Muscle of leg (tissue), 11 donors: ENCODE data around the gene ZNF445. TPM values are rescaled to one million over a fixed set of nuclear protein-coding genes. Genes with fewer than 3 reads are reported as not detected.
"Not testable (repeated sequence)": the region's sequence is repeated elsewhere in the genome, so short reads cannot be mapped to it uniquely, and the experiment has no call there.

Experiments
- DNase-seq: peaks from one replicate; pipeline ENCODE4 v3.0.0; 2013
- H3K27ac ChIP-seq: one replicate; pipeline ENCODE4 v1.5.1; 2013; ENCODE audit warnings: mild to moderate bottlenecking, low read length, control low read depth
- H3K27me3 ChIP-seq: one replicate; pipeline ENCODE4 v1.6.1; 2013; ENCODE audit warnings: low read length; ENCODE audit not compliant: control insufficient read depth, insufficient read depth
- H3K36me3 ChIP-seq: one replicate; pipeline ENCODE4 v1.6.1; 2013; ENCODE audit warnings: low read length; ENCODE audit not compliant: control insufficient read depth, insufficient read depth
- H3K4me1 ChIP-seq: one replicate; pipeline ENCODE4 v1.6.1; 2013; ENCODE audit warnings: low read length; ENCODE audit not compliant: control insufficient read depth, insufficient read depth
- H3K4me3 ChIP-seq: one replicate; pipeline ENCODE4 v1.5.1; 2013; ENCODE audit warnings: low read length, control low read depth
- H3K9me3 ChIP-seq: replicated peaks from 2 replicates; pipeline ENCODE4 v1.6.1; 2013; ENCODE audit warnings: low read depth, low read length; ENCODE audit not compliant: control insufficient read depth
- WGBS: methylation state at CpG from one replicate; pipeline ENCODE4 v1.1.5; 2013; ENCODE audit warnings: missing lambda C conversion rate; ENCODE audit not compliant: insufficient coverage; 5-methylcytosine and 5-hydroxymethylcytosine counted together
- polyA plus RNA-seq, 8 donors: library from polyadenylated mRNA; unstranded; fragments of 120-200 nt; gene quantifications; one replicate each; pipeline versions ENCODE4 v1.2.1 to v1.2.3, GENCODE V29; 2013; ENCODE audit warnings: inconsistent platforms in 1 of 8, low replicate concordance in 1 of 8; ENCODE audit not compliant: insufficient read length in 8 of 8, insufficient read depth in 1 of 8
- total RNA-seq: library from RNA; stranded (reverse); fragments of 120-200 nt; gene quantifications from one replicate; pipeline ENCODE4 v1.2.4, GENCODE V29; 2013

Gene ZNF445
- total and polyA plus RNA-seq, 9 donors: 11.8 to 17.8 (median 13.4) TPM

DNA sequence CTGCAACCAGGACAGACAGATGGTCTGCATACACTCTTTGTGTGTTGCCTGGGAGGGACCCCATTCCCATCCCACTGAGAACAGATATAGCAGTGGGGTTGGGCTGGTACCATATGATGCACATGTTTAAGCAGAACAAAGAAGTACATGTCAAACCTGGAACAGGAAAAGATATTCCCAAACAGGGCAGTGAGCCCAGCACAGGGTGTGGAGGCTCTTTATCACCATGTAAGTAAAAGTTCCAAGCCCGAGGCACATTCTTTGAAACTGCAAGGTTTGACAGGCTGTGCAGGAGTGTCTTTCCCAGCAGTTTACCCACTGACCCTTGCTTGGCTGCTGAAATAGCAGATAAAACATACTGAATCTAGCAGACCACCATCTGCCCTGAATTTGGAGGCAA, 5.3 kb upstream of the ZNF445 start:
- WGBS: no CpG with 5 or more reads among the region's 1 CpG

DNA sequence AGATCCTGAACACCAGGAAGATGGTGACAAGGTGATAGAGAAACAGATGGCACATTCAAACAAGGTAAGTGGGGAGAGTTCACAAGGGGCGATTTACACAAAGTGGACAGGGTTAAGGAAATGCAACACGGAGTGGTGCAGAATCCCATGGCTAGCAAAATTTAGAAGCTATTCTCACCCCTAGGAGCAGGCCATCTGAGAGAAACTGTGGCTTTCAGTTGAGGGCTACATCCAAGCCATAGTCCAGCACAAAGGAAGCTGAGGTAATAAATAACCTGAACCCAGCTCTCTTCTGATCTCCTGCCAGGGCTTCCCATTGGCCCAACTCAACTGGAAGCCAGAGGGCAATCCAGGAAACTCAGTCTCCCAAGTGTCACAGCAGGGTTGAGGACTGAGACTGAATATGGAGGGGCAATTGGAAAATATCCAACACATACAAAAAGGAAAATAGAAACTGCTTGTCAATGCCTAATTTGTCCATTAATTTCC, 1.2 kb upstream of the ZNF445 start:
- no peaks in the 10 kb centered on the region for H3K9me3 ChIP-seq
- WGBS: no CpG with 5 or more reads among the region's 2 CpGs

More for the DNA sequence above, 5.3 kb upstream of the ZNF445 start:
- Histone ChIP-seq H3K9me3 (peaks cover 3% of the 10 kb centered on the region), H3K36me3 (no peaks in the 10 kb centered on the region), H3K4me1 (peaks cover 6% of the 10 kb centered on the region), H3K4me3 (no peak overlapping the region), H3K27me3 (no peaks in the 10 kb centered on the region), H3K27ac (no peak overlapping the region)
- DNase-seq: no peak

DNA sequence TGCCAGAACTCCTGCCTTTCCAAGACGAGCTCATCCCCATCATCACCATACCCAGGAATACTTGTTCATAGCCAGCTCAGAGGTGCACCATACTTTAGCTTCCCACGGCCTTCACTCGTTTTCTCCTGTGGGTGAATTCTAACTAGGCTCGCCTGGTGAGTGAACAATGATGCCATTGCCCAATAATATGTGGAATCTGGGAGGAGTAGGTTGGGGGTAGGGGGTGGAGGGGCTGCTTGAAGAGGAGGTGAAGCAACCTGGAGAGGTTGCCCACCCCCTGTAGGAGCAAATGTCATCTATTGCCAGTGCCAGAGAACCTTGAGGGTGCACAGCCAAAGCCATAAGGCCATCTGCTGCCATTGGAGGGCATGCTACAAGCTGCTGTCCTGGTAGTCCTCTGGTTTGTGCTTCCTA, 592 bp upstream of the ZNF445 start:
- peaks cover 7% of the 10 kb centered on the region for H3K4me1 ChIP-seq
- H3K9me3 ChIP-seq: no peaks in the 10 kb centered on the region
- H3K27me3 ChIP-seq: no peaks in the 10 kb centered on the region
- peak overlapping the region; percentile 76 for H3K4me3 ChIP-seq
- H3K27ac ChIP-seq: no peak overlapping the region
- DNase-seq: no peak
- WGBS: no CpG with 5 or more reads among the region's 4 CpGs
- no peaks in the 10 kb centered on the region for H3K36me3 ChIP-seq

More for the DNA sequence above, 1.2 kb upstream of the ZNF445 start:
- H3K27me3 ChIP-seq: no peaks in the 10 kb centered on the region
- H3K36me3 ChIP-seq: no peaks in the 10 kb centered on the region
- peaks cover 7% of the 10 kb centered on the region for H3K4me1 ChIP-seq
- DNase-seq: no peak
- no peak overlapping the region for H3K4me3 ChIP-seq
- no peak overlapping the region for H3K27ac ChIP-seq

DNA sequence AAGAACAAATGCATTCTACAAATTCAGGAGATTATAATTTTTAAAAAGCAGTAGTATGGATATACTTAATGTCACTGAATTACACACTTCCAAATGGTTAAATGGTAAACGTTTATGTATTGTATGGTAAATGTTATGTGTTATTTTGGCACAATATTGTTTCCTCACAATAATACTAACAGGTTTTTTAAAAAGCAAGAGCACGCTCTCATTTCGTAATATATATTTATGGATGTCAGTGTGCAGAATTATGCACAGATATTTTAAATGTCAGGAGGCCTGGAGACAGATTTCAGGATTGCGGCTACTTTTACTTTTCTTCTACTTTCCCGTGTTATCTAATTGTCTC, 533 bp downstream of the ZNF445 start:
- no CpG with 5 or more reads among the region's 5 CpGs for WGBS
- no peak for DNase-seq
- peak overlapping the region; percentile 42 for H3K27ac ChIP-seq
- peak overlapping the region; percentile 76 for H3K4me3 ChIP-seq
- H3K4me1 ChIP-seq: peaks cover 9% of the 10 kb centered on the region
- no peaks in the 10 kb centered on the region for H3K9me3 ChIP-seq
- H3K27me3 ChIP-seq: no peaks in the 10 kb centered on the region
- no peaks in the 10 kb centered on the region for H3K36me3 ChIP-seq

DNA sequence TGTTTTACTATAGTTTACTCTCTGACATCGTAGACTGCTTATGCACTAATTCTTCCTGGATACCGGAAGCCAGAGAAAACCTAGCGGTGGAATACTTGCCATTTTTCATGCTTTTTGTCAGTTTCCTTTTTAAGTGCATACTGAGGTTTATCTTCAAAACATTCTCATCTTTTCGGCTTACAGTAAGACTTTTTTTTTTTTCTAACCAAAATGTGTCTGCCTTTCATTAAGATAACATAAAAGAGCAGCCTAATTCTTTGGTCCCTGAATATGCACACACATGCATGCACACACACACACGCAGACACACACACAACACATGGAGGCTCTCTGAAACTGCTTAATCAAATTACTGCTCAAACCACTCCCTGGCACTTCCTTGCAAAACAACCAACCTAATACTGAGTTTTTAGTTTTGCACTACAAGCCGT, 1.3 kb downstream of the ZNF445 start:
- Histone ChIP-seq H3K27ac (no peak overlapping the region), H3K4me3 (peak overlapping the region; percentile 76), H3K27me3 (no peaks in the 10 kb centered on the region), H3K9me3 (no peaks in the 10 kb centered on the region), H3K36me3 (no peaks in the 10 kb centered on the region), H3K4me1 (peaks cover 12% of the 10 kb centered on the region)
- WGBS: 23% methylated on average over 5 of the region's 6 CpGs
- DNase-seq: peak; percentile 22

DNA sequence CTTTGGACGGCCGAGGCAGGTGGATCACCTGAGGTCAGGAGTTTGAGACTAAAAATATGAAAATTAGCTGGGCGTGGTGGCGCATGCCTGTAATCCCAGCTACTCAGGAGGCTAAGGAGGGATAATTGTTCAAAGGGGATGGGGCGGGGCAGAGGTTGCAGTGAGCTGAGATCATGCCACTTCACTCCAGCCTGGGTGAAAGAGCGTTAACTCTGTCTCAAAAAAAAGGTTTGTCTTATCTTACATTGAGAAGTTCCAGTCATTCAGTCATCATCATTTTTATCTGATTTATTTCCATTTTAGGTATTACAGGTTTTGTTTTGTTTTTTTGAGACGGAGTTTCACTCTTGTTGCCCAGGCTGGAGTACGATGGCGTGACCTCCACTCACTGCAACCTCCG, 2.6 kb downstream of the ZNF445 start:
- not testable (repeated sequence) for H3K4me3 ChIP-seq, H3K27me3 ChIP-seq, H3K27ac ChIP-seq, DNase-seq, H3K9me3 ChIP-seq, H3K36me3 ChIP-seq
- peaks cover 12% of the 10 kb centered on the region for H3K4me1 ChIP-seq
- WGBS: 93% methylated on average over 5 of the region's 10 CpGs

DNA sequence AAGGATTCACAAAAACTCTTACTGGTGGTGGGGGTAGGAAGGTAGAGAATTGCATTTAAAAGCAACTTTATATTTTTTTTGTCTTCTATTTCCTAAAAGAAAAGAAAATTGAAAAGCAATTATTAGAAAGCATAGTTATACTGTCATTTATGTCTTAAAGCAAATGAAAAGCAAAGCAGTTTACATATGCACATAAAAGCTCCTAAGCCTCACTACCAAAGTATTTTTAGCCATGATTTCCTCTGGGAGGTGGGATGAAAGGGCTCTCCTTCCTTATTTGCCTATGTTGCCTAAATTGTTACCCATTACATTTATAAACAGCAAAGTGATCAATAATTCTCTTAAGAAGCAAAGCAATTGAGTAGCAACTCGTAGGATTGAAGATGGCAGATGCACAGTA, 7.0 kb downstream of the ZNF445 start:
- H3K4me3 ChIP-seq: no peak overlapping the region
- no peak overlapping the region for H3K27ac ChIP-seq
- no CpG with 5 or more reads among the region's 1 CpG for WGBS
- peaks cover 14% of the 10 kb centered on the region for H3K36me3 ChIP-seq
- no peaks in the 10 kb centered on the region for H3K9me3 ChIP-seq
- DNase-seq: no peak
- H3K4me1 ChIP-seq: peaks cover 6% of the 10 kb centered on the region
- H3K27me3 ChIP-seq: no peaks in the 10 kb centered on the region

DNA sequence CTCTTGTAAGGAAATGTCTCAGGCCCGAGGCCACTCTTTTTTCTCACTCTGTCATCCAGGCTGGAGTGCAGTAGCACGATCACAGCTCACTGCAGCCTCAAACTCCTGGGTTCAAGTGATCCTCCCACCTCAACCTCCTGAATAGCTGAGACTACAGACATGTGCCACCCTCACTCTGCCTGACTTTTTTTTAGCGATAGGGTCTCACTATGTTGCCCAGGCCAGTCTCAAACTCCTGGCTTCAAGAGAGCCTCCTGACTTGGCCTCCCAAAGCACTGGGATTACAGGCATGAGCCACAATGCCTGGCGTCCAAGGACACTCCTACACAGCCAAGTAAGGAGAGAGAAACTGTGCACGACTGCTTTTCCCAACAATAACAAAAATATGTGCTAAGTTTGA, 7.6 kb downstream of the ZNF445 start:
- H3K27me3 ChIP-seq: no peaks in the 10 kb centered on the region
- no peak overlapping the region for H3K27ac ChIP-seq
- no peak overlapping the region for H3K4me3 ChIP-seq
- WGBS: 88% methylated on average over 3 of the region's 5 CpGs
- peaks cover 6% of the 10 kb centered on the region for H3K4me1 ChIP-seq
- no peak for DNase-seq
- H3K9me3 ChIP-seq: no peaks in the 10 kb centered on the region
- H3K36me3 ChIP-seq: peaks cover 14% of the 10 kb centered on the region

DNA sequence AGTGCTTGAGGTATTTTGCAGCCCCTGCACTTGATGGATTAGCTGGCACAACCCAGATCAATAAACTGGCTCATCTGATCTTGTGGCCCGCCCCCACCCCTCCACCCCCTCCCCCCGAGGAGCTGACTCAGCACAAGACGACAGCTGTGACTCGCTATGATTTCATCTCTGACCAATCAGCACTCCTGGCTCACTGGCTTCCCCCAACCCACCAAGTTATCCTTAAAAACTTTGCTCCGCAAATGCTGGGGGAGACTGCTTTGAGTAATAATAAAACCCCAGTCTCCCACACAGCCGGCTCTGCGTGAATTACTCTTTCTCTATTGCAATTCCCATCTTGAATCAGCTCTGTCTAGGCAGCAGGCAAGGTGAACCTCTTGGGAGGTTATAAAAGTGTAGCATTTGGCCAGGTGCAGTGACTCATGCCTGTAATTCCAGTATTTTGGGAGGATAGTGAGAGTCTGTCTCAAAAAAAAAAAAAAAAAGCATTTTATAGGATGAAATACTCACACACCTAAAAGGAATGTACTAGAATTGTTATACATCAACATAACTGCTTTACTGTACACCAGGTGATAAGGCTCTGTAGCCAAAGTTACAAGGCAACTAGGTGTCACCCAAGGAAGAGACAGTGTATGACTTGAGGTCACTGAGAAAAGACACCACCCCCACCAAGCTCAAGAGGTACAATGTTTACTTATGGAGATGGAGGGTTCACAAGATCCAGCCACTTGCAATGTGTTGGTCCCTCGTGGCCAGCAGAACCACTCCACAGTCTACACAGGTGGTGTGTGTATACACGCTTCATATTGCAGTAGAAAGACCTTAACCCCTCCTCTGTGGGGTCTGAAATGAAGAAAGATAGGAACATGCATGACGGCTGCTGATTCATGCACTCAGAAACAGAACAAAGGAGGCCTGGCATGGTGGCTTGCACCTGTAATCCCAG, 8.6 kb downstream of the ZNF445 start:
- WGBS: 59% methylated on average over 2 of the region's 10 CpGs
- DNase-seq: no peak
- Histone ChIP-seq H3K4me3 (no peak overlapping the region), H3K36me3 (peaks cover 17% of the 10 kb centered on the region), H3K4me1 (peaks cover 6% of the 10 kb centered on the region), H3K27me3 (no peaks in the 10 kb centered on the region), H3K27ac (no peak overlapping the region), H3K9me3 (no peaks in the 10 kb centered on the region)

DNA sequence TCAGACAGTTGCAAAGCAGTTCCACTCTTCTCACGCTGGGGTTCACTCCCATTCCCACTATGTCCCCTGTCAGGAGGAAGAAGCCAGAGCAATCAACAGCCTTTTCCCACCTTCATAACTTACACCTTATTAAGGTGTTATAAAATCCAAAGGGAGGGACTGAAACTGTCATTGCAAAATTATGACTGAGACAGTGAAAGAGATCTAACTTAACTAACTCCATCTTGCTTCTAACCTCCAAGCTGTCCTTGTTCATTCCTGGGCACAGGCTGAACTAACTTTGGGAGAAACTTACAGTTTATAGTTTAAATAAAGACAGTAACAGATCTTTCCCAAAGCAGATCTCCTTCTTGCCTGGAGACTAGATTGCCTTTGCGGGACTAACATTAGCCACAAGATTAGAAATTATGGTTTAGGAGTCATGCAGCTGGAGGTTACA, 9.4 kb downstream of the ZNF445 start:
- peaks cover 21% of the 10 kb centered on the region for H3K36me3 ChIP-seq
- not testable (repeated sequence) for H3K9me3 ChIP-seq, H3K27me3 ChIP-seq, DNase-seq, H3K4me1 ChIP-seq, H3K4me3 ChIP-seq, H3K27ac ChIP-seq
- WGBS: no CpG with 5 or more reads among the region's 2 CpGs
